Thyroid gland (tissue), 4 donors: ENCODE measurements around the gene CACTIN.

Experiments
- POLR2A ChIP-seq, 2 donors: fragments of 450-650 bp; IDR thresholded peaks; one replicate each; pipeline ENCODE4 v1.6.1; 2017; ENCODE audit warnings: antibody characterized with exemption in 2 of 2, mild to moderate bottlenecking in 2 of 2, moderate library complexity in 1 of 2
- TF ChIP-seq, protein P1 (sequence below), 6 experiments: fragments of 200-600 bp in 3 of 6; fragments of 450-650 bp in 3 of 6; sonication (generic) in 3 of 6; IDR thresholded peaks; one replicate each; pipeline ENCODE4 v1.5.1; 2016 to 2019; ENCODE audit warnings: antibody characterized with exemption in 6 of 6, mild to moderate bottlenecking in 2 of 6, inconsistent platforms in 1 of 6, moderate library complexity in 1 of 6

DNA sequence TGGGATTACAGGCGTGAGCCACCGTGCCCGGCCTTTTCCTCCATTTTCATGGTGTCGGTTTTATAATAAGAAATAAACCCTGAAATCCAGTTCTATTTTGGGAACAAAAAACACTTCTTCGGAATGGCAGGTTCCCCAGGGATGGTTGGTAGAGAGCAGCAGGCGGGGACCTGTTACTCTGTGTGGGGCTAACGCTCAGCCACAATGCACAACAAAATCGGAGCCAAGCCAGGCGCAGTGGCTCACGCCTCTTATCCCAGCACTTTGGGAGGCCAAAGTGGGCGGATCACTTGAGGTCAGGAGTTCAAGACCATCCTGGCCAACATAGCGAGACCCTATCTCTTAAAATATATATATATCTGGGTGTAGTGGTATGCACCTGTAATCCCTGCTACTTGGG is 25.6 kb downstream of the CACTIN start:
- no peak for TF ChIP-seq POLR2A (IDR thresholded peaks at IDR 0.05)
- TF ChIP-seq, protein P1, sequence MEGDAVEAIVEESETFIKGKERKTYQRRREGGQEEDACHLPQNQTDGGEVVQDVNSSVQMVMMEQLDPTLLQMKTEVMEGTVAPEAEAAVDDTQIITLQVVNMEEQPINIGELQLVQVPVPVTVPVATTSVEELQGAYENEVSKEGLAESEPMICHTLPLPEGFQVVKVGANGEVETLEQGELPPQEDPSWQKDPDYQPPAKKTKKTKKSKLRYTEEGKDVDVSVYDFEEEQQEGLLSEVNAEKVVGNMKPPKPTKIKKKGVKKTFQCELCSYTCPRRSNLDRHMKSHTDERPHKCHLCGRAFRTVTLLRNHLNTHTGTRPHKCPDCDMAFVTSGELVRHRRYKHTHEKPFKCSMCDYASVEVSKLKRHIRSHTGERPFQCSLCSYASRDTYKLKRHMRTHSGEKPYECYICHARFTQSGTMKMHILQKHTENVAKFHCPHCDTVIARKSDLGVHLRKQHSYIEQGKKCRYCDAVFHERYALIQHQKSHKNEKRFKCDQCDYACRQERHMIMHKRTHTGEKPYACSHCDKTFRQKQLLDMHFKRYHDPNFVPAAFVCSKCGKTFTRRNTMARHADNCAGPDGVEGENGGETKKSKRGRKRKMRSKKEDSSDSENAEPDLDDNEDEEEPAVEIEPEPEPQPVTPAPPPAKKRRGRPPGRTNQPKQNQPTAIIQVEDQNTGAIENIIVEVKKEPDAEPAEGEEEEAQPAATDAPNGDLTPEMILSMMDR (IDR thresholded peaks at IDR 0.05) = no peak
